Endothelial cell of umbilical vein (primary cell): ENCODE results near the gene MVB12B. TPM values are rescaled to one million over a fixed set of nuclear protein-coding genes. Genes with fewer than 3 reads are reported as not detected.

ENCODE experiments used
- BruUV-seq: library from RNA; stranded (reverse); fragments of 400-500 nt; replicated peaks from 2 replicates; lab custom pipeline; 2021; lab: Mats Ljungman, UMichigan
- CTCF ChIA-PET: fragments of 300-600, 350-600 bp; sonication (Branson Sonifier 250); formaldehyde crosslinking; loops from one replicate; lab custom pipeline; 2021; ENCODE audit warnings: antibody characterized with exemption, inconsistent platforms; lab: Charles Lee
- POLR2A ChIA-PET: fragments of 300-600, 350-600 bp; sonication (Branson Sonifier 250); formaldehyde crosslinking; loops from one replicate; lab custom pipeline; 2021; ENCODE audit warnings: antibody characterized with exemption, inconsistent platforms; lab: Charles Lee
- DNase-seq: peaks from one replicate; pipeline ENCODE4 v3.0.0-alpha.2; 2011; ENCODE audit warnings: low read depth, low spot score
- FAIRE-seq: peaks from 2 replicates; lab custom pipeline; 2011; peaks lifted over from hg19 to GRCh38; lab: Jason Lieb, UNC
- H2AFZ ChIP-seq: 2 replicates; pipeline ENCODE4 v1.6.0; 2012; ENCODE audit warnings: low read depth, low read length, control low read depth, inconsistent platforms
- H3K27ac ChIP-seq: 2 replicates; pipeline ENCODE4 v1.5.1; 2011; ENCODE audit warnings: low read depth, mild to moderate bottlenecking, control low read depth, low read length, moderate library complexity; ENCODE audit not compliant: insufficient read depth
- H3K27me3 ChIP-seq, 2 experiments: 2 replicates each; pipeline versions ENCODE4 v1.6.0 to v1.6.1; 2011; ENCODE audit warnings: low read length in 2 of 2, mixed read lengths in 1 of 2; ENCODE audit not compliant: control insufficient read depth in 2 of 2, insufficient read depth in 2 of 2
- H3K36me3 ChIP-seq, 2 experiments: 2 replicates in 1 of 2; 3 replicates in 1 of 2; pipeline ENCODE4 v1.5.1; 2011; ENCODE audit warnings: low read length in 2 of 2, mild to moderate bottlenecking in 1 of 2, moderate library complexity in 1 of 2; ENCODE audit not compliant: control insufficient read depth in 2 of 2, insufficient read depth in 2 of 2; ENCODE audit errors: extremely low read depth in 1 of 2
- H3K4me1 ChIP-seq: 3 replicates; pipeline ENCODE4 v1.5.1; 2011; ENCODE audit warnings: mild to moderate bottlenecking, low read length; ENCODE audit not compliant: control insufficient read depth, insufficient read depth; ENCODE audit errors: extremely low read depth
- H3K4me2 ChIP-seq: 2 replicates; pipeline ENCODE4 v1.6.1; 2011; ENCODE audit warnings: low read length, control low read depth, mixed read lengths; ENCODE audit not compliant: insufficient read depth
- H3K4me3 ChIP-seq, 3 experiments: fragments of 200-600 bp in 1 of 3; sonication (generic), shearing (Covaris generic) in 1 of 3; replicated peaks in 1 of 3; 2 replicates each; pipeline ENCODE4 v1.5.1; 2011 to 2016; ENCODE audit warnings: control low read depth in 3 of 3, low read length in 3 of 3, mild to moderate bottlenecking in 2 of 3, inconsistent platforms in 1 of 3, low read depth in 1 of 3, moderate library complexity in 1 of 3; ENCODE audit not compliant: insufficient read depth in 1 of 3
- H3K79me2 ChIP-seq: 2 replicates; pipeline ENCODE4 v1.6.0; 2012; ENCODE audit warnings: low read length, inconsistent platforms; ENCODE audit not compliant: control insufficient read depth, insufficient read depth
- H3K9ac ChIP-seq: replicated peaks from 2 replicates; pipeline ENCODE3; 2011; ENCODE audit warnings: low read length, control low read depth; ENCODE audit not compliant: insufficient read depth; ENCODE audit errors: extremely low read depth
- H3K9me1 ChIP-seq: replicated peaks from 3 replicates; pipeline ENCODE4 v1.6.0; 2011; ENCODE audit warnings: mild to moderate bottlenecking, low read length; ENCODE audit not compliant: control insufficient read depth, insufficient read depth; ENCODE audit errors: extremely low read depth
- H3K9me3 ChIP-seq: replicated peaks from 2 replicates; pipeline ENCODE4 v1.5.1; 2012; ENCODE audit warnings: low read length, inconsistent platforms; ENCODE audit not compliant: control insufficient read depth, insufficient read depth
- H4K20me1 ChIP-seq: replicated peaks from 2 replicates; pipeline ENCODE3; 2011; ENCODE audit warnings: mild to moderate bottlenecking, low read length; ENCODE audit not compliant: control insufficient read depth, insufficient read depth; ENCODE audit errors: extremely low read depth
- CTCF ChIP-seq, 2 donors: IDR thresholded peaks; 1 replicate in 1 of 2; 2 replicates in 1 of 2; pipeline ENCODE4 v1.5.1; 2011; ENCODE audit warnings: low read length in 2 of 2, mild to moderate bottlenecking in 2 of 2, moderate library complexity in 2 of 2, control low read depth in 1 of 2, inconsistent platforms in 1 of 2, low read depth in 1 of 2; ENCODE audit not compliant: insufficient read depth in 1 of 2; ENCODE audit errors: extremely low read depth in 1 of 2
- EZH2 ChIP-seq: IDR thresholded peaks from 2 replicates; pipeline ENCODE4 v1.6.1; 2012; ENCODE audit warnings: borderline replicate concordance, low read depth, mild to moderate bottlenecking, moderate library complexity, low read length, inconsistent platforms; ENCODE audit not compliant: severe bottlenecking
- FOS ChIP-seq: IDR thresholded peaks from 2 replicates; pipeline ENCODE4 v1.6.1; 2011; ENCODE audit warnings: mild to moderate bottlenecking, low read length, moderate library complexity, borderline replicate concordance; ENCODE audit not compliant: insufficient read depth
- GATA2 ChIP-seq: IDR thresholded peaks from 2 replicates; pipeline ENCODE4 v1.7.0; 2011; ENCODE audit warnings: low read depth, mild to moderate bottlenecking, moderate library complexity, mixed read lengths, low read length; ENCODE audit not compliant: insufficient read length, insufficient read depth
- JUN ChIP-seq: IDR thresholded peaks from 2 replicates; pipeline ENCODE4 v1.6.1; 2011; ENCODE audit warnings: borderline replicate concordance, low read depth; ENCODE audit not compliant: insufficient read length, insufficient read depth
- MAX ChIP-seq: IDR thresholded peaks from 2 replicates; pipeline ENCODE4 v1.6.1; 2011; ENCODE audit not compliant: insufficient read depth, insufficient read length
- MYC ChIP-seq: IDR thresholded peaks from one replicate; pipeline ENCODE4 v1.6.1; 2011; ENCODE audit warnings: mild to moderate bottlenecking, low read depth, low read length
- POLR2A ChIP-seq: IDR thresholded peaks from 2 replicates; pipeline ENCODE4 v1.6.1; 2012; ENCODE audit warnings: low read depth, mild to moderate bottlenecking, control low read depth, low read length
- POLR2AphosphoS5 ChIP-seq: IDR thresholded peaks from 2 replicates; pipeline ENCODE4 v1.6.1; 2012; ENCODE audit warnings: low read depth, mild to moderate bottlenecking, control low read depth, low read length, moderate library complexity; ENCODE audit not compliant: insufficient read depth
- dilution Hi-C: fragments of 300-500 bp; cut with MboI; formaldehyde crosslinking; loops from one replicate; pipeline ENCODE4 v1.15.0; 2019; ENCODE audit warnings: low sequenced_read_pairs; ENCODE audit not compliant: extremely low pct_ligation_motif_present
- intact Hi-C: fragments of 100-400 bp; cut with micrococcal nuclease; formaldehyde crosslinking; loops from one replicate; pipeline ENCODE4 v1.10.0; 2022
- polyA plus RNA-seq, 4 experiments: library from polyadenylated mRNA; depleted of rRNA in 3 of 4; stranded (reverse) in 3 of 4; unstranded in 1 of 4; fragments of >200 nt; gene quantifications; 2 replicates each; pipeline versions ENCODE4 v1.2.1 to v1.2.3, GENCODE V29; 2011 to 2012; ENCODE audit warnings: missing spikeins in 1 of 4
- total RNA-seq: library from RNA; stranded (reverse); gene quantifications from 2 replicates; pipeline ENCODE4 v1.2.3, GENCODE V29; 2021

Gene MVB12B
- total and polyA plus RNA-seq, 2 donors (not counting 3 experiments of a cell fraction or from before 2014, with no cell fraction given), result 6.6 to 17.3 TPM

GRCh38 chr9:126320158-126320922 lies 6.3 kb upstream of the MVB12B start:
- Histone ChIP-seq H3K4me3 (no peak overlapping the region), H4K20me1 (no peaks in the 10 kb centered on the region), H3K4me1 (no peaks in the 10 kb centered on the region), H2AFZ (no peak overlapping the region), H3K27ac (no peak overlapping the region), H3K36me3 (no peaks in the 10 kb centered on the region), H3K27me3 (peaks cover 0 to 2% of the 10 kb centered on the region in 2 experiments), H3K4me2 (no peak overlapping the region), H3K79me2 (no peaks in the 10 kb centered on the region), H3K9me1 (no peaks in the 10 kb centered on the region), H3K9ac (no peak overlapping the region), H3K9me3 (no peaks in the 10 kb centered on the region)
- ChIA-PET CTCF (interaction anchor here (1.1 to 3.4 kb wide), 3 partner anchors 76 to 171 kb away, joined by 3 to 21 read pairs (median 4); no protein-coding TSS in a partner anchor), POLR2A (no interaction called here)
- no TSS peak for BruUV-seq
- intact Hi-C loops, result no loop called here
- dilution Hi-C loops, result no loop called here
- no peak for TF ChIP-seq POLR2A
- TF ChIP-seq MYC, result no peak
- no peak for TF ChIP-seq MAX
- TF ChIP-seq JUN, result no peak
- no peak for TF ChIP-seq GATA2
- no peak for TF ChIP-seq FOS
- TF ChIP-seq EZH2, result no peak
- no peak for TF ChIP-seq POLR2AphosphoS5
- TF ChIP-seq CTCF (IDR thresholded peaks at IDR 0.05; ENCODE audit: extremely low read depth in 1 of 2, insufficient read depth in 1 of 2, low read depth in 1 of 2, low read length in 2 of 2), result no peak
- FAIRE-seq (no peak), DNase-seq (no peak)
